GM18499 (cell line): Measurements from ENCODE around the gene NCBP1.
"Not testable (repeated sequence)": the region's sequence is repeated elsewhere in the genome, so short reads cannot be mapped to it uniquely, and the experiment has no call there.

Experiments
- ATAC-seq: cut with Tn5 transposase; IDR thresholded peaks from one replicate; pipeline ENCODE4 v1.9.1; 2021; ENCODE audit warnings: moderate number of reproducible peaks; ENCODE audit not compliant: insufficient read depth, unreplicated experiment

NCBP1 gene, protein sequence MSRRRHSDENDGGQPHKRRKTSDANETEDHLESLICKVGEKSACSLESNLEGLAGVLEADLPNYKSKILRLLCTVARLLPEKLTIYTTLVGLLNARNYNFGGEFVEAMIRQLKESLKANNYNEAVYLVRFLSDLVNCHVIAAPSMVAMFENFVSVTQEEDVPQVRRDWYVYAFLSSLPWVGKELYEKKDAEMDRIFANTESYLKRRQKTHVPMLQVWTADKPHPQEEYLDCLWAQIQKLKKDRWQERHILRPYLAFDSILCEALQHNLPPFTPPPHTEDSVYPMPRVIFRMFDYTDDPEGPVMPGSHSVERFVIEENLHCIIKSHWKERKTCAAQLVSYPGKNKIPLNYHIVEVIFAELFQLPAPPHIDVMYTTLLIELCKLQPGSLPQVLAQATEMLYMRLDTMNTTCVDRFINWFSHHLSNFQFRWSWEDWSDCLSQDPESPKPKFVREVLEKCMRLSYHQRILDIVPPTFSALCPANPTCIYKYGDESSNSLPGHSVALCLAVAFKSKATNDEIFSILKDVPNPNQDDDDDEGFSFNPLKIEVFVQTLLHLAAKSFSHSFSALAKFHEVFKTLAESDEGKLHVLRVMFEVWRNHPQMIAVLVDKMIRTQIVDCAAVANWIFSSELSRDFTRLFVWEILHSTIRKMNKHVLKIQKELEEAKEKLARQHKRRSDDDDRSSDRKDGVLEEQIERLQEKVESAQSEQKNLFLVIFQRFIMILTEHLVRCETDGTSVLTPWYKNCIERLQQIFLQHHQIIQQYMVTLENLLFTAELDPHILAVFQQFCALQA

DNA sequence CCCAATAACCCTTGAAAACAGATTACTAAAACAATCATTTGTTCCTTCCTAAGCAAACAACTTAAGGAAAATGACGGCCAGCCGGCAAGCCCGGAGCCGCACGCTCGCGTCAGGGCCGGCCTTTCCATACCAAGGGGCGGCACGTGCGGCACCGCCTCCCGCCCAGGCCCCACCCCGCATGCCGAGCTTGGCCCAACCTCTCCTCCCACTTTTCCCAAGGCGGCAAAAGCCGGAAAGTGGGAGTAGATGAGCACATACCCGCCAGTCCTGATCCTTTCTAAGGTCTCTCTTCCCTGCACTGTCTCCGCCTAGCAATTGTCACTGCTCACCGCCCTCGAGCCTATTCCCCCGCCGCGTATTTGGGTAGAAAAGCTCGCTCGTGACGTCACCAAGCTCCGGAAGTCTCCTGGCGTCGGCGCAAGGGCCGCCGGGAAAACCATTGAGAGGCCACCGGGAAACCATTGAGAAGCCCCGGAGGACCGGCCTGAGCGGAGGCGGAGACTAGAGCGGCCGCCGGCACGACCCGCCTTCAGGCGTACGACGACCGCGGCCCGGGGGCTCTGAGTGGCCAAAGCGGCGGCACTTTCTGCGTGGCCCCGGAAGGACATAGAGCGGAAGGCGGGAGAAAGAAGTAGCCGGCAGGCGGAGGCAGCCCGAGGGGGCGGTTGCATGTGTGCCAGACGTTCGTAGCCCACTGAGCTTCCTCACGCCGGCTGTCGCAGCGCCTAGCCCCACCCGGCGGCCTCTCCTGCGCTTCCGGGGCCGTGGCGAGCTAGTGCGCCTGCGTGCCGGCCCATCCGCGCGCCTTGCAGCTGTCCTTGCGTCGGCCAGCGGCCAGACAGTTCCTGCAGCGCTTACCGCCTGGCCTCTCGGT is at the start of gene NCBP1, which contains the start of gene TSTD2:
Gene NCBP1, plus strand, starts transcription at position 837 of the 874 bp plus-strand sequence. CDS start 61 bp downstream, outside the sequence.
Gene TSTD2, minus strand, starts transcription at position 384 of the 874 bp plus-strand sequence. CDS start 5,806 bp downstream, outside the sequence.
- ATAC-seq = peak; percentile 81

- ATAC-seq = not testable (repeated sequence)
These were observed 48.8 kb upstream of the NCBP1 start for GRCh38 chr9:97584778-97585177.

DNA sequence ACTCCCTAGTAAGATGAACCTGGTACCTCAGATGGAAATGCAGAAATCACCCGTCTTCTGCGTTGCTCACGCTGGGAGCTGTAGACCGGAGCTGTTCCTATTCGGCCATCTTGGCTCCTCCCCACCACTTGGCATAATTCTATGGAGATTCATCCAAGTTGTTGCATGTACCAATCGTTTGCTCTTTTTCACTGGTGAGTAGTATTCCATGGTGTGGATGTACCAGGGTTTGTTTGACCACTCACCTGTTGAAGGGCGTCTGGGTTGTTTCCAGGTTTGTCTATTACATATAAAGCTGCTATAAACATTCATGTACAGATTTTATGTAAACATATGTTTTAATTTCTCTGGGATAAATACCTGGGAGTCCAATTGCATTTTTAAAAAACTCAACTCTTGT is 46.7 kb upstream of the NCBP1 start:
- ATAC-seq = not testable (repeated sequence)

- ATAC-seq = no peak
These were observed 42.1 kb upstream of the NCBP1 start for GRCh38 chr9:97591535-97591934.

DNA sequence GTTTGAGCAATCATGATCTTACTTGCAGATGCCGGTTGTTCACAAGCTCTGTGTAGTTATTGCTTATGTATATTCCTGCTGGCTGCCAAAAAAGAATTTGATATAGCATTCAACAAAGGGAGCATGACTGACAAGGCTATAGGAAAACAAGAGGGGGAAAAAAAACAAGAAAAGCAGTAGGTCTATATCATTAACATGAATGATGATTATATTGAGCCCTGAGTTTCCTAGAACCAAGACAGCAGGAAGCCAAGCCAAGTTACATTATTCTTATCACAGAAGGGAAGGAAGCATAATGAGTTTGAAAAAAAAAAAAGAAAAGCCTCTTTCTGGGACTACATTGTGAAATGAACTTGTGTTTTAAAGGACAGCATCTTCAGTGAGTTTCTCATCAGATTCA is 41.5 kb upstream of the NCBP1 start:
- ATAC-seq = no peak

DNA sequence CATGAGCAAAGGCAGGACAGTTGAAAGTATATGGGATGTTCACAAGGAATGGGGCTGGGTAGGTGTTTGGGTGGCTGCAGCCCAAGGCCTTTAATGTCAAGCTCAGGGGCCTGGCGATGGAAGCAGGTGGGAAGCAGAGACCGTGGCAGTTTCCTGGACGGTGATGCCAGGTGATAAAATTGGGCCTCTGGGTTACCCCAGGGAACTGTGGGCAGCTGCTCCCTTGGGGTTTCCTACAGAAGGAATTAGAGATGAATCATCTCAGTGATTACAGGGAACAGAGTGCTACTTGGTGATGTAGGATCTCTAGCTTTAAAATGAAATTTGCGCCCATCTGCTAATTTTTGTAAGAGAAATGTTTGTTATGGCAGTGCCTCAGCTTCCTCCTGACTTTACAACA is 39.7 kb upstream of the NCBP1 start:
- no peak for ATAC-seq

- no peak for ATAC-seq
These were observed 39.2 kb upstream of the NCBP1 start for GRCh38 chr9:97594381-97594921.

DNA sequence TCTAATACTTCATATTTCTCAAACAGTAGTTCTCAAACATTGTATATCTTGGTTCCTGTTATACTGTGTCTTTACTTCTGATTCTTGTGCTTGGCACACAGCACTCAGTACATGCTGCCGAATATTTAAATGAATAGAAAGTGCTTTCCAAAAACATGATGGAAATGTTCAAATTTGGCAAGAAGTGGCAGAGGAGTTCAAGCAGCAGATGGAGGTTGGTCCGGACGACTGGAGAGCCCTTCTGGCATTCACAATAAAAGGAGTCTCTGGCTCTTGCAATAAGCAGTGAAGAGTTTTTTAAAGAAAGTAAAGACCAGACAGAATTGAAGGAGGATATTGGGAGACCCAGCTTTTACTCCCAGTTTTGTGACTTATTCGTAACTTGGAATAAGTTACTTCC is 36.7 kb upstream of the NCBP1 start:
- ATAC-seq = no peak

DNA sequence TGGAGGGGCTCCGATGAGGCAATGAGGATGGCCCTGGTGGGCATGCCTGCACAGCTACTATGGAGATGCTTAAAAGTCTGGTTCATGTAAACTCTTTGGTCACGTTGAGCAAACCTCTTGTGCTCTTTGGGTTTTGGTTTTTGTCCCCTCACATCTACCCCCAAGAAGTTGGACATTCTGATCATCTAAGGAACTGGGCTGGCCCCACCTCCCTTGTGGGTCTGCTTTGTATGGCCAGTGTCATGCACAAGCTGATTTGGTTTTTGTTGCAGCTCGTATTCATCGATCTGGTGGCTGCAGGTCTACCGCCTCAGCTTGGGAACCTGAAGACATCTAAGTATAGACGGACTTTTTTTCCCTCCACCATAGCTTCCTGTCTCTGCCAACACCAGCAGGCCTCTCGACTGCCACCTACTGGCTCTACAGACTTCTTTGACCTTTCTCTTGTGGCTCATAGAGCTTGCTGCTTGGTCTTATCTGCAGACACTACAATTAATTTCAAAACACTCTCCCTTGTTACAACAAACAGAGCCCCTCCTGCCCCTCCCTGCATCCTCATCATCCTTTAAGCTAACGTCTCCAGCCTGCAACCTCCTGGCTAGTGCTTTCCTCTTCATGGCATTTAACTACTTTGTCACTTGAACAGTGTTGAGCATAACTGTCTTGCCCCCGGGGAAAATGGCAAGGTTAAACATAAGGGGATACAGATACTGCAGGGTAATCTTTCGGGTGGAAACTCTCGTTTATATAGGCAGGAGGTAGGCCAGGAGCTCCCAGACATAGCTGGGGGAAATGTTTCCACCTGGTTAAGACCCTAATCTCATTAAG is 34.9 kb upstream of the NCBP1 start:
- ATAC-seq = no peak

DNA sequence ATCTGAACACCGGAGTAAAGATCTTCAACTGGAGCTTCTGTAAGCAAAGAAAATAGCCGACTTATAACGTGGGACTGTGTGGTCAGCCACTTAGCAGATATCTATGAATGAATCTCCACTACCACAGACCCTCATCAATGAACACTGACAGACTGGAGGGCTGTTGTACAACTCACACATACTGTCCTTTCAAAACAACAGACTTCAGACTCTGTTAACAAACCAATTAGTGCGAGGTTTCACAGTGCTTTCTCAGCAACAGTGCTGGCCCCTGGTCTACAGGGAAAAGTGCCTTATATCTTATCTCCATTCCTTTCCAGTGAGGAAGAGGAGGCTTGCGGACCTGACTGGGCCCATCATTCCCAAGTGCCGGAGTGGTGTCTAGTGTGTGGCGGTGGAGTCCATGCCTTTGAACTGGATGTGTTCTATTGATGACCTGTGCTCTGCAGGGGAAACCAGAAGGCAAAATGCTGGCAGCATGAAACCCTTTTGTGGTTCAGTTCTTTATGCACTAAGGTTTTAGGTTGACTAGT is 34.2 kb upstream of the NCBP1 start:
- no peak for ATAC-seq

GRCh38 chr9:97600531-97601227 is 32.9 kb upstream of the NCBP1 start:
- no peak for ATAC-seq

DNA sequence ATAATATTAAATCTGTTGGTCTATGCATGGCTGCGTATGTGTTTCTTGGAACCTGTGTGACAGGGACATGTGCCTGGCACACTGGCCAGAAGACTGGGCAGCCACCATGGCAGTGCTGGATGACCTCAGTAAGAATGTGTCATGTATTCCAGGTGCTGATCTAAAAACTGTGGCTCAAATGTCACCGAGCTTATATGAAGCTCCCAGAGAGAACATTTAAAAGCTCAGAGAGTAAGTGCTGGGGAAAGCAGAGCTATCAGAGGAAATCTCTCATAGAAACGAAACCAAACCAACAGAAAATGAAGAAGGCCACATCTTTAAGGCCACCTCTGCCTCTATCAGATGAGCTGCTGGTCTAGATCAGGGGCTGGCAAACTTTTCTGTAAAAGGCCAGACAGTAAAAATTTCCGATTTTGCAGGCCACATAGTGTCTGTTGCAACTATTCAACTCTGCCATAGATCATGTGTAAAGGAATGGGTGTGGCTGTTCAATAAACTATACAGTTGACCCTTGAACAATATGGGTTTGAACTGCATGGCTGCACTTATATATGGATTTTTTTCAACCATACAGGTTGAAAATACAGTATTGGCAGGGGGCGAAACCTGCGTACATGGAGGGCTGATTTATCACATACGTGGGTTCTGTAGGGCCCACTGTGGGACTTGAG is 32.3 kb upstream of the NCBP1 start:
- ATAC-seq = no peak

DNA sequence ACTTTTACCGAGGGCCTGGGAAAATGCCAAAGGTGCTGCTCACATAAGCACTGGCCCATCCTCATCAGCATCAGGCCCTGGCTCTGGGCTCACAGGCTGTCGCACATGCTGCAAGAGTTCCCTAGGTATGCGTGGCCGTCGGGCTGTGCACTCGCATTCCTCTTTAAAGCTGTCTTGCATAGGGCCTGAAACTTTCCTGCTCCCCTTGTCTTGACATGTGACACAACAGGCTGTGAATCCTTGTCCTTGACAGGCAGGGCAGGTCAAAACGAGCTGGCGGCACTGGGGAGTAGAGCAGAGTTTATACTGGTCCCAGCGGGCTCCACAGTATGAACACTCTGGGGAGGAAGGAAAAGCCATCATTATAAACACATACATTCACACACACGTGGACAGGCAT is 31.2 kb upstream of the NCBP1 start:
- no peak for ATAC-seq

- ATAC-seq = no peak
These were observed 28.5 kb upstream of the NCBP1 start for GRCh38 chr9:97604901-97605645.

- ATAC-seq = no peak
These were observed 18.1 kb upstream of the NCBP1 start for GRCh38 chr9:97615439-97616072.

DNA sequence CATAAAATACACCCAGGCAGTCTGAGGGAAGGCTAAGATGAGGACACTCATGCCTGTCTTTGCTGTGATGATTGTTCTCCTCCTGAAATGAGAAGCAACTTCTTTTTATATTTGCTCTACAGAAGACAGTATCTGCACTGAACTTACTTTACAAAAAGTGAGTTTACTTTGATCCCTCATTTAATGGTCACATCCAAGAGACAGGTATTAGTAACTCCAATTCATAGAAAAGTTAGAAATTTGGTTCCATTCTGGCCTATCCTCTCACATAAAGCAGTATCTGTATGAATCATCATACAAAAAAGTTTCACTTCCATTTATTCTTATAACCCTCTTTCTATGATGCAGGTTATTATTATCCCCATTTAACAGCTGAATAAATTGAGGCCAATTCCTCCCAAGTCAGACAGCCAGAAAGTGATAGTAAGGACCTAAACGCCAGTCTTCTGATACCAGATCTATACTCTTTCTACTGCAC is 15.6 kb upstream of the NCBP1 start:
- no peak for ATAC-seq

DNA sequence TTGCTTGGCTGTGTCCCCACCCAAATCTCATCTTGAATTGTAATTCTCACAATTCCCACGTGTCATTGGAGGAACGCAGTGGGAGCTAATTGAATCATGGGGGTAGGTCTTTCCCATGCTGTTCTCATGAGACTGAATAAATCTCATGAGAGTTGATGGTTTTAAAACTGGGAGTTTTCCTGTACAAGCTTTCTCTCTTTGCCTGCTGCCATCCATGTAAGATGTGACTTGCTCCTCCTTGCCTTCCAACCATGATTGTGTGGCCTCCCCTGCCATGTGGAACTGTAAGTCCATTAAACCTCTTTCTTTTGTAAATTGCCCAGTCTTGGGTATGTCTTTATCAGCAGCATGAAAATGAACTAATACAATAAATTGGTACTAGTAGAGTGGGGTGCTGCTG is 13.6 kb upstream of the NCBP1 start:
- ATAC-seq = not testable (repeated sequence)
